Ascending aorta (tissue), 2 donors: ENCODE measurements around the gene PTPN11. TPM values are rescaled to one million over a fixed set of nuclear protein-coding genes. Genes with fewer than 3 reads are reported as not detected.

Source experiments
- DNase-seq, 2 donors: peaks; one replicate each; pipeline ENCODE4 v3.0.0-alpha.2; 2019; ENCODE audit warnings: low spot score in 2 of 2
- H3K27ac ChIP-seq, 2 donors: fragments of 200-600 bp; sonication (generic); one replicate each; pipeline ENCODE4 v1.5.1; 2016 to 2017; ENCODE audit warnings: mild to moderate bottlenecking in 1 of 2
- H3K27me3 ChIP-seq: fragments of 200-600 bp; sonication (generic); one replicate; pipeline ENCODE4 v1.5.1; 2017
- H3K36me3 ChIP-seq, 2 donors: fragments of 200-600 bp; sonication (generic); one replicate each; pipeline ENCODE4 v1.5.1; 2016
- H3K4me1 ChIP-seq, 2 donors: fragments of 200-600 bp; sonication (generic); one replicate each; pipeline ENCODE4 v1.5.1; 2016 to 2017; ENCODE audit warnings: mild to moderate bottlenecking in 1 of 2
- H3K4me3 ChIP-seq, 2 donors: fragments of 200-600 bp; sonication (generic); one replicate each; pipeline ENCODE4 v1.5.1; 2016 to 2017; ENCODE audit warnings: mild to moderate bottlenecking in 1 of 2
- H3K9me3 ChIP-seq, 2 donors: fragments of 200-600 bp; sonication (generic); one replicate each; pipeline ENCODE4 v1.5.1; 2016
- CTCF ChIP-seq, 3 experiments: fragments of 200-600 bp in 2 of 3; fragments of 450-650 bp in 1 of 3; sonication (generic) in 2 of 3; IDR thresholded peaks; one replicate each; pipeline ENCODE4 v1.5.1; 2016 to 2019; ENCODE audit warnings: antibody characterized with exemption in 3 of 3, mild to moderate bottlenecking in 1 of 3, moderate library complexity in 1 of 3
- intact Hi-C: fragments of 100-400 bp; cut with DNase I; formaldehyde crosslinking; loops from one replicate; pipeline ENCODE4 v1.15.1; 2023
- total RNA-seq: library from RNA; depleted of rRNA; stranded (reverse); fragments of >200 nt; gene quantifications from one replicate; pipeline ENCODE4 v1.1.0, GENCODE V29; 2016

PTPN11 gene
- total RNA-seq, 1 donor from 2014 or later, result 70.2 TPM

- H3K36me3 ChIP-seq, result peaks cover 9 to 19% of the 10 kb centered on the region in 2 donors
- TF ChIP-seq CTCF (IDR thresholded peaks at IDR 0.05), result no peak
- intact Hi-C loops, result no loop called here
- no peak overlapping the region for H3K27ac ChIP-seq
- no peaks in the 10 kb centered on the region for H3K9me3 ChIP-seq
- no peak for DNase-seq
- no peaks in the 10 kb centered on the region for H3K27me3 ChIP-seq
- H3K4me1 ChIP-seq, result peaks cover 0 to 3% of the 10 kb centered on the region in 2 donors
- no peak overlapping the region for H3K4me3 ChIP-seq
Measured at GRCh38 chr12:112468046-112468445, 49.3 kb downstream of the PTPN11 start.

DNA sequence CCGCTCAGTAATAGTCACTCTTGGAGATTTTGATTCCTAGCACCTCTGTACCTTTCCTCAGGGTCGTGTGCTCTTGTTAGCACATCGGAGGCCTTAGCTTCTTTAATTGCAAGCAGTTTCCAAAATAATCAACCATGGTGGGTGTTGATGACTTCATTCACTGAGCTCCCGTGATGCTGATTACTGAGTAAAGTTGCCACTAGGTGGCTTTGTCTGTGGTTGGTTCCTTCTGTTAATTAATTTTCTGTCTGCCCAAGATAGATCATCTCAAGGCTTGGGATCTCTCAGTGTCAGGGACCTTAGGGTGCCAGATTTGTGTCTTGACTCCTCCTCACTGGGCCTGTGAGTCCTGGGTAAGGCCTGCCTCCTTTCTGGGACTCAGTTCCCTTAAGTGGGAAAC, 54.3 kb downstream of the PTPN11 start:
- intact Hi-C loops, result no loop called here

DNA sequence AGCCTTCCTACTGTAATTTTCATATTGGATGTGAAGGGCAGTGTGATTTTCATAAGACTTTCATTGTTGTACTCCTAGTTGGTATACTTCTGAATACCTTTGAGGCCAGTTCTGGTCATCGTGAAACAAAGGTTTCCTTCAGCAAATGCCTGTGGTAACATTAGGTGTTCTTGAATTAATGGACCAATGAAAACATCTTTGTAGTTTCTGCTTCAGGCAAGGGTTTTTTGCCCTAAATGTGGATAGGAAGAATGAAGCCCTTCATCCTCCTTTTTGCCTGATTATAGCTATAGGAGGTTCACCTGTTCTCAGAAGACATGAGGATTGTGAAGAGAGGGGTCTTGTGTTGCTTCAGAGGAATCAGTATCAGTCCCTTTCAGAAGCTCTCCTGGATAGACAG, 60.7 kb downstream of the PTPN11 start:
- no peaks in the 10 kb centered on the region for H3K4me1 ChIP-seq
- intact Hi-C loops, result no loop called here
- H3K36me3 ChIP-seq, result peaks cover 77 to 93% of the 10 kb centered on the region in 2 donors
- H3K27me3 ChIP-seq, result no peaks in the 10 kb centered on the region
- H3K4me3 ChIP-seq, result no peak overlapping the region
- H3K27ac ChIP-seq, result no peak overlapping the region
- TF ChIP-seq CTCF (IDR thresholded peaks at IDR 0.05), result no peak
- no peaks in the 10 kb centered on the region for H3K9me3 ChIP-seq
- DNase-seq, result no peak

More for the DNA sequence above, 54.3 kb downstream of the PTPN11 start:
- TF ChIP-seq CTCF (IDR thresholded peaks at IDR 0.05), result no peak
- no peak overlapping the region for H3K4me3 ChIP-seq
- no peak for DNase-seq
- no peaks in the 10 kb centered on the region for H3K27me3 ChIP-seq
- peaks cover 40 to 55% of the 10 kb centered on the region in 2 donors for H3K36me3 ChIP-seq
- no peak overlapping the region for H3K27ac ChIP-seq
- H3K9me3 ChIP-seq, result no peaks in the 10 kb centered on the region
- H3K4me1 ChIP-seq, result peaks cover 0 to 3% of the 10 kb centered on the region in 2 donors

DNA sequence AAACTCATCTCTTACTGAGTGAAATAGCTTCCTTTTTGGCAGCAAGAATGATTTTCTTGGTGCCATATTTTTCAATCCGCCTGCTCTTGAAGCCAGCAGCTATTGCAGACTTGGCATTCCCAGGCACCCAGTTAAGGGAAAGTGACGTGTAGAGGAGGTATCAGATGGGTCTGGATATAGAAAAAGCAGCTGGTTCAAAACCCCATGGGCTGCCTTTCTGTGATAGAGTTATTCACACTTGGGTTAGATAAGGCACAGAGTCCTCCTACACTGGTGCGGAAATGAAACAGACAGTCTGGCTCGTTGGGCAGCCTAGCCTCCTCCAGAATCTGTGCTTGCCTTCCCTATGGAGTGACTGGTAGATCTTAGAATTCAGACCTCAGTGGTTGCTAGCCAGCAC, 62.2 kb downstream of the PTPN11 start:
- Histone ChIP-seq H3K4me1 (no peaks in the 10 kb centered on the region), H3K36me3 (peaks cover 70 to 79% of the 10 kb centered on the region in 2 donors), H3K9me3 (no peaks in the 10 kb centered on the region), H3K27ac (no peak overlapping the region), H3K27me3 (no peaks in the 10 kb centered on the region), H3K4me3 (no peak overlapping the region)
- no peak for TF ChIP-seq CTCF (IDR thresholded peaks at IDR 0.05)
- intact Hi-C loops, result no loop called here
- DNase-seq, result no peak

GRCh38 chr12:112482733-112483132, 64.0 kb downstream of the PTPN11 start:
- Histone ChIP-seq H3K4me3 (no peak overlapping the region), H3K4me1 (no peaks in the 10 kb centered on the region), H3K9me3 (no peaks in the 10 kb centered on the region), H3K36me3 (peaks cover 67 to 78% of the 10 kb centered on the region in 2 donors), H3K27me3 (no peaks in the 10 kb centered on the region), H3K27ac (no peak overlapping the region)
- intact Hi-C loops, result no loop called here
- no peak for DNase-seq
- no peak for TF ChIP-seq CTCF (IDR thresholded peaks at IDR 0.05)

DNA sequence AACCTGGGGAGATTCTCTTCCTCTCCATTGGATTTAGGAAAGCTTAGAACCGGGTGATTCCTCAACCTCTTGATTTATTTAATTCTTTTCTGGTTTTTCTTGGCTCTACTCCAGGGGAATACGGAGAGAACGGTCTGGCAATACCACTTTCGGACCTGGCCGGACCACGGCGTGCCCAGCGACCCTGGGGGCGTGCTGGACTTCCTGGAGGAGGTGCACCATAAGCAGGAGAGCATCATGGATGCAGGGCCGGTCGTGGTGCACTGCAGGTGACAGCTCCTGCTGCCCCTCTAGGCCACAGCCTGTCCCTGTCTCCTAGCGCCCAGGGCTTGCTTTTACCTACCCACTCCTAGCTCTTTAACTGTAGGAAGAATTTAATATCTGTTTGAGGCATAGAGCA, 67.6 kb downstream of the PTPN11 start:
- no peak for DNase-seq
- H3K36me3 ChIP-seq, result peaks cover 63 to 74% of the 10 kb centered on the region in 2 donors
- H3K4me1 ChIP-seq, result peaks cover 0 to 7% of the 10 kb centered on the region in 2 donors
- H3K4me3 ChIP-seq, result no peak overlapping the region
- no peaks in the 10 kb centered on the region for H3K9me3 ChIP-seq
- intact Hi-C loops, result no loop called here
- H3K27ac ChIP-seq, result no peak overlapping the region
- H3K27me3 ChIP-seq, result no peaks in the 10 kb centered on the region
- TF ChIP-seq CTCF (IDR thresholded peaks at IDR 0.05), result no peak
